PC-9 (cell line): ENCODE data around the gene COL23A1.

Experiments
- EZH2 ChIP-seq: fragments of 200-600 bp; sonication (generic); IDR thresholded peaks from 2 replicates; pipeline ENCODE4 v1.8.0; 2017; ENCODE audit warnings: antibody characterized with exemption, low read depth
- TF ChIP-seq, protein P1 (sequence below): fragments of 200-600 bp; sonication (generic); conservative IDR thresholded peaks from 2 replicates; pipeline ENCODE4 v1.6.1; 2017; ENCODE audit warnings: mixed run types, antibody characterized with exemption, mild to moderate bottlenecking, moderate library complexity

DNA sequence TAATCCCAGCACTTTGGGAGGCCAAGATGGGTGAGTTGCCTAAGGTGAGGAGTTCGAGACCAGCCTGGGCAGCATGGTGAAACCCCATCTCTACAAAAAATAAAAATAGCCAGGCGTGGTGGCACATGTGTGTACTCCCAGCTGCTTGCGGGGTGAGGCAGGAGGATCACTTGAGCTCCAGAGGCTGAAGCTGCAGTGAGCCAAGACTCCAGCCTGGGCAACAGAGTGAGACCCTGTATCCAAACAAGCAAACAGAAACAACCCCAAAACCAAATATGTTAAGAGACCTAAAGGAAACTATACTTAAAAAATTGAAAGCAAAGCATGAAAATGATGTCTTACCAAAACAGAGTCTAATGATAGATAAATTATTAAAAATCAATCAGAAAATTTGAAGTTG is 373.4 kb downstream of the COL23A1 start:
- TF ChIP-seq, protein P1, sequence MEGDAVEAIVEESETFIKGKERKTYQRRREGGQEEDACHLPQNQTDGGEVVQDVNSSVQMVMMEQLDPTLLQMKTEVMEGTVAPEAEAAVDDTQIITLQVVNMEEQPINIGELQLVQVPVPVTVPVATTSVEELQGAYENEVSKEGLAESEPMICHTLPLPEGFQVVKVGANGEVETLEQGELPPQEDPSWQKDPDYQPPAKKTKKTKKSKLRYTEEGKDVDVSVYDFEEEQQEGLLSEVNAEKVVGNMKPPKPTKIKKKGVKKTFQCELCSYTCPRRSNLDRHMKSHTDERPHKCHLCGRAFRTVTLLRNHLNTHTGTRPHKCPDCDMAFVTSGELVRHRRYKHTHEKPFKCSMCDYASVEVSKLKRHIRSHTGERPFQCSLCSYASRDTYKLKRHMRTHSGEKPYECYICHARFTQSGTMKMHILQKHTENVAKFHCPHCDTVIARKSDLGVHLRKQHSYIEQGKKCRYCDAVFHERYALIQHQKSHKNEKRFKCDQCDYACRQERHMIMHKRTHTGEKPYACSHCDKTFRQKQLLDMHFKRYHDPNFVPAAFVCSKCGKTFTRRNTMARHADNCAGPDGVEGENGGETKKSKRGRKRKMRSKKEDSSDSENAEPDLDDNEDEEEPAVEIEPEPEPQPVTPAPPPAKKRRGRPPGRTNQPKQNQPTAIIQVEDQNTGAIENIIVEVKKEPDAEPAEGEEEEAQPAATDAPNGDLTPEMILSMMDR = no peak
- TF ChIP-seq EZH2 = no peak
